DMS53 treated with DMSO at 0.1 percent for 48 hours (cell line): ENCODE measurements around the gene SERINC4.

Experiments used
- DNase-seq: peaks from one replicate; lab custom pipeline; 2025; ENCODE audit not compliant: unreplicated experiment; lab: John Stamatoyannopoulos, UW

SERINC4 gene

GRCh38 chr15:43799209-43799944, 643 bp downstream of the SERINC4 start:
- DNase-seq: peak; percentile 61

- no peak for DNase-seq
Observed at GRCh38 chr15:43796566-43796965, 3.5 kb downstream of the SERINC4 start.

- DNase-seq: no peak
Observed at GRCh38 chr15:43795997-43796396, 4.0 kb downstream of the SERINC4 start.

GRCh38 chr15:43795197-43795596, 4.8 kb downstream of the SERINC4 start:
- DNase-seq: no peak

- DNase-seq: no peak
Observed at GRCh38 chr15:43794269-43795037, 5.6 kb downstream of the SERINC4 start.

GRCh38 chr15:43793647-43794046, 6.4 kb downstream of the SERINC4 start:
- DNase-seq: no peak

- DNase-seq: no peak
Observed at GRCh38 chr15:43792761-43793476, 7.1 kb downstream of the SERINC4 start.

- peak; percentile 92 for DNase-seq
Observed at GRCh38 chr15:43791993-43792760, 7.8 kb downstream of the SERINC4 start, which contains the start of gene SERF2. Gene SERF2 (plus strand): TSS chr15:43792320. CDS start chr15:43792377, 57 bp downstream.

GRCh38 chr15:43789409-43789808, 10.6 kb downstream of the SERINC4 start:
- DNase-seq: no peak

GRCh38 chr15:43779016-43779415, 21.0 kb downstream of the SERINC4 start:
- no peak for DNase-seq

GRCh38 chr15:43777267-43777914, 22.6 kb downstream of the SERINC4 start:
- DNase-seq: peak; percentile 74

GRCh38 chr15:43776718-43777266, 23.2 kb downstream of the SERINC4 start, which contains the start of gene ELL3:
Gene ELL3 (minus strand): TSS chr15:43776966. CDS start chr15:43776901, 65 bp downstream.
- peak; percentile 74 for DNase-seq

- peak; percentile 51 for DNase-seq
Observed at GRCh38 chr15:43776101-43776717, 23.8 kb downstream of the SERINC4 start.

- peak; percentile 69 for DNase-seq
Observed at GRCh38 chr15:43775411-43775965, 24.5 kb downstream of the SERINC4 start.

- no peak for DNase-seq
Observed at GRCh38 chr15:43774062-43774461, 26.0 kb downstream of the SERINC4 start.

GRCh38 chr15:43772624-43773023, 27.4 kb downstream of the SERINC4 start:
- no peak for DNase-seq

- DNase-seq: no peak
Observed at GRCh38 chr15:43771816-43772215, 28.2 kb downstream of the SERINC4 start.

- DNase-seq: peak; percentile 23
Observed at GRCh38 chr15:43769584-43770228, 30.3 kb downstream of the SERINC4 start.
